Activated effector memory CD4-positive, alpha-beta T cell treated with anti-CD3 and anti-CD28 coated beads, Interleukin-2, amount 50 U/mL, for 16 hours (primary cell): ENCODE measurements around the gene ENTR1.

Experiments used
- DNase-seq: peaks from one replicate; pipeline ENCODE4 v3.0.0-alpha.2; 2020

Gene ENTR1

GRCh38 chr9:136395020-136395340 is 15.4 kb downstream of the ENTR1 start:
- DNase-seq: no peak

- DNase-seq: no peak
Measured at GRCh38 chr9:136394312-136395019, 15.9 kb downstream of the ENTR1 start.

GRCh38 chr9:136393531-136393930 is 16.9 kb downstream of the ENTR1 start:
- DNase-seq: no peak

GRCh38 chr9:136392538-136393449 is 17.6 kb downstream of the ENTR1 start:
- DNase-seq: no peak

GRCh38 chr9:136391737-136392537 is 18.5 kb downstream of the ENTR1 start:
- DNase-seq: no peak

- DNase-seq: no peak
Measured at GRCh38 chr9:136389396-136389795, 21.0 kb downstream of the ENTR1 start.

GRCh38 chr9:136387217-136387616 is 23.2 kb downstream of the ENTR1 start:
- no peak for DNase-seq

GRCh38 chr9:136386018-136386417 is 24.4 kb downstream of the ENTR1 start:
- no peak for DNase-seq

GRCh38 chr9:136385015-136385414 is 25.4 kb downstream of the ENTR1 start:
- DNase-seq: peak; percentile 77

- DNase-seq: no peak
Measured at GRCh38 chr9:136383436-136383835, 27.0 kb downstream of the ENTR1 start.

- no peak for DNase-seq
Measured at GRCh38 chr9:136381966-136382513, 28.4 kb downstream of the ENTR1 start.

GRCh38 chr9:136381311-136381710 is 29.1 kb downstream of the ENTR1 start:
- DNase-seq: no peak

GRCh38 chr9:136380381-136380780 is 30.0 kb downstream of the ENTR1 start:
- no peak for DNase-seq

- DNase-seq: no peak
Measured at GRCh38 chr9:136379891-136380290, 30.5 kb downstream of the ENTR1 start.

- no peak for DNase-seq
Measured at GRCh38 chr9:136379401-136379800, 31.0 kb downstream of the ENTR1 start.

GRCh38 chr9:136379003-136379287 is 31.5 kb downstream of the ENTR1 start:
- no peak for DNase-seq

- no peak for DNase-seq
Measured at GRCh38 chr9:136378170-136379002, 32.0 kb downstream of the ENTR1 start.

- DNase-seq: no peak
Measured at GRCh38 chr9:136377341-136378169, 32.9 kb downstream of the ENTR1 start.

- no peak for DNase-seq
Measured at GRCh38 chr9:136376457-136376856, 34.0 kb downstream of the ENTR1 start.

- no peak for DNase-seq
Measured at GRCh38 chr9:136375096-136375495, 35.3 kb downstream of the ENTR1 start.

GRCh38 chr9:136374183-136374575 is 36.2 kb downstream of the ENTR1 start:
- no peak for DNase-seq
